SKM-1 treated with dmso at 0.1 percent for 144 hours (cell line): ENCODE measurements around the gene ATP2C2.
"Not testable (repeated sequence)": the region's sequence is repeated elsewhere in the genome, so short reads cannot be mapped to it uniquely, and the experiment has no call there.

Source experiments
- DNase-seq: peaks from one replicate; lab custom pipeline; 2025; ENCODE audit not compliant: unreplicated experiment; lab: John Stamatoyannopoulos, UW

The ATP2C2 gene

DNA sequence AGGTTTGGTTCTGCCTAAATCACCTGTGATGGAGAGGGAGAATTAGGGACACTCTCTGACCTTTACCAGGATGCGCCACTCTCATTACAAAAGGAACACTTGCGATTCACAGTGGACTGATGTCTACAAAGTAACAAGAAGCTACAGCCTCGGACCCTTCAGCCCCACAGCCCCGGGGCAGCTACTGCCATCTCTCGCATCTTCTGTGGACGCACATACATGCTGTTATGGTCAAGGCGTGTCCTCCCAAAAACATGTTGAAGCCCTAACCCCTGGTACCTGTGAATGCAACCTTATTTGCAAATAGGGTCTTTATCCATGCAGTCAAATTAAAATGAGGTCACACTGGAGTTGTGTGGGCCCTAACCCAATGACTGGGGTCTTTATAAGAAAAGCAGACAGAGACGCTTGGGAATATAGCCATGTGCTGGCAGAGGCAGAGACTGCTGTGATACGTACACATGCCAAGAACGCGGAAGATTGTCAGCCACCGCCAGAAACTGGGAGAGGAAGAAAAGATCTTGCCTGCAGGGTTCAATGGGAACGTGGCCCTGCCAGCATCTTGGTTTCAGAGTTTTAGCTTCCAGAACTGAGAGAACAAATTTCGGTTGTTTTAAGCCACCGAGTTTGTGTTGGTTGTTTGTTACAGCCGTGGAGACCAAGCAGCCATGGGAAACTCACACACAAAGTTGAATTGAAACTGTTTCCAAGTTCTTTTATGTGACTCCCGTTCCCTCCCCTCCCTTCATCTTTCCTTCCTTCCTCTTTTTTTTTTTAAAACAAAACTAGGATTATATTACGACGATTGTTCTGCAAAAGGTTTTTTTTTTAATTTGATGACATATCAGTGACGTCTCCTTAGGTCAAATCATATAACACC lies 23.1 kb downstream of the ATP2C2 start:
- no peak for DNase-seq

DNA sequence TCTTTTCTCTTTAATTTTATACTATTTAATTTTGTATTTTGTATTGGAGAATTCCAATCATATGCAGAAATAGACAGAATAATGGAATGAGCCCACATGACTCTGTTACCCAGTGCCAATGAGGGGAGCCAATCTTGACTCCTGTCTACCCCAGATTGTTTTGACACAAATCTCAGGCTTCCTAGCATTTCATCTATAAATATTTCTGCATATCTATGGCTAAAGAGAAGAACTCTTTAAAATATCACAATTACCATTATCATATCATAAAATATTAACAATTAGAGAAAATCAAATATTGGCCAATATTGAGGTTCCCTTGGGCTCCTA lies 23.7 kb downstream of the ATP2C2 start:
- no peak for DNase-seq

DNA sequence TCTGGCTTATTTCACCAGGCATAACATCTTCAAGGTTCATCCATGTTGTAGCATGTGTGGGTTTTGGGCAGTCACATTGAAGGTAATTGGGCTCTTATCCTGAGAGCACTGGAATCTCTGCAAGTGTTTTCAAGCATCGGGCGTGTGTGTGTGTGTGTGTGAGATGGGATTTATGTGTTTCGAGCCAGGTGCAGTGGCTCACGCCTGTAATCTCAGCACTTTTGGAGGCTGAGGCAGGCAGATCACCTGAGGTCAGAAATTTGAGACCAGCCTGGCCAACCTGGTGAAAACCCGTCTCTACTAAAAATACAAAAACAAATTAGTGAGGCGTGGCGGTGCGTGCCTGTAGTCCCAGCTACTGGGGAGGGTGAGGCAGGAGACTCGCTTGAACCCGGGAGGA lies 27.7 kb downstream of the ATP2C2 start:
- DNase-seq: not testable (repeated sequence)

DNA sequence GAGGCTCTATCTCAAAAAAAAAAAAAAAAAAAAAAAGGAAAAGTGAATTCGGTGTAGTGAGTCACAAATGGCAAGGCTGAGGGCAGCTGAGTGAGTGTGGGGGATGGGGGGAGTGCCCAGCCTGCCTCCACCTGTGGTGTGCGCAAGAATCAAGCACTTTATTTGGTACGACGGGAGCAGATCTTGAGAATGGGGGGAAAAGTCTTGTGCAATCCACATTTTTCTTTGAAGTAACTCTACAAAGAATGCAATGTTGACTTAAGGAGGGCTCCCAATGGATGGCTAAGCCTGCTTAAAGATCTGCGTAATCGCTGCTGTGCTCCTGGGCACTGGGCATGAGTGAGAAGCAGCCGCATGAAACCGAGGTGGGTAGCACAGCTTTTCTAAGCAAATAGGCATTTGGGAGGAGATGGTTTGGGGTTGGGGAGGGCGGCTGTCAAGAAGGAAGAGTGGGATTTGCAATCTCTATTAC lies 28.2 kb downstream of the ATP2C2 start:
- DNase-seq: no peak

DNA sequence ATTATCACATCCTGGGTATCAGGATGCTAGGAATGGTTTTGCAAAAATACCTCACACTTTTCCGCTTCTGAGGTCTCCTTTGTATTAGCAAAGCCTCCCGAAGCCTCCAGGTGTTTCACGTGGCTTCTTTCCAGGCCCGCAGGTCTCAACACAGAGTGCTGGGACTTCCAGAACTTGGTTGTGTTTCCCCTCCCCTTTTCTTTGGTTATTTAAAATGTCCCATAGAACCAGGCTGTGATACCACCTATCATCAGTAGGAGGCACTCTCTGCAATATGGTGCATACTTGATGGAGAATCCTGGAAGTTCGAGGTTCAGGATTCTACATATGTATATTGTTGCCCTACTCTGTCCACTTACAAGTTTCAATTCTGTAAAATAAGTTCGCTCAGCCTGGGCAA lies 28.8 kb downstream of the ATP2C2 start:
- no peak for DNase-seq

DNA sequence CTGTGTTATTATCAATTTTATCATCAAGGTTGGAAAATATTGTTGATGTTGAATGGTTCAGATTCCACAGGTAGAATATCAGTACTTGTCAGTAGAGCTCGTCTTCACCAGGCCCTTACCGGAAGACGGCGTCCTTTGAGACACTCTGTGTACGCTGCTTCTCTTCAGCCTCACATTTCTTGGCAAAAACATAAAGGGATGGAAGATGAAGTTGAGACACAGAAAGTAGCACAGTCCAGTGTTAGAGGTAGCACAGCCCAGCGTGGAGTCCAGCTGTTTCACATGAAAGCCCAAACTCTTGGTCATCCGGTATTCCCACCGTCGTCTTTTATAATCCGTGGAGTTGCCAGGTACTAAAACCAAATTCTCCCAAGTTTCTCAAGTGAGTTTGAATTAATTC lies 30.4 kb downstream of the ATP2C2 start:
- no peak for DNase-seq

DNA sequence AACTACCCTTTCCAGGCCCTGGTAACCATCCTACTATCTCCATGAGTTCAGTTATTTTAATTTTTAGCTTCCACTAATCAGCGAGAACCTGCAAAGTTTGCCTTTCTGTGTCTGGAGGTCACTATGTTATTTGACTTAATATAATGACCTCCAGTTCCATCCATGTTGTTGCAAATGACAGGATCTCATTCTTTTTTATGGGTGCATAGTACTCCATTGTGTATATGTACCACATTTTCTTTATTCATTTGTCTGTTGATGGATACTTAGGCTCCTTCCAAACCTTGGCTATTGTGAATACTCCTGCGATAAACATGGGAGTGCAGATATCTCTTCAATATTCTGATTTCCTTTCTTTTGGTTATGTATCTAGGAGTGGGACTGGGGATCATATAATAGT lies 31.6 kb downstream of the ATP2C2 start:
- DNase-seq: not testable (repeated sequence)

DNA sequence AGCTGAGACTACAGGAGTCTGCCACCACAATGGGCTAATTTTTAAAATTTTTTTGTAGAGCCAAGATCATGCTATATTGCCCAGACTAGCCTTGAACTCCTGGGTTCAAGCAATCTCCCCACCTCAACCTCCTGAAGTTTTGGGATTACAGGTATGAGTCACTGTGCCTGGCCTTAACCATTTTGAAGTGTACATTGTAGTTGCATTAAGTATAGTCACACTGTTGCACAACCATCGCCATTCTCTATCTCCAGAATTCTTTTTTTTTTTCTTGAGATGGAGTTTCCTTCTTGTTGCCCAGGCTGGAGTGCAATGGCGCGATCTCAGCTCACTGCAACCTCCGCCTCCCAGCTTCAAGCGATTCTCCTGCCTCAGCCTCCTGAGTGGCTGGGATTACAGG lies 35.1 kb downstream of the ATP2C2 start:
- not testable (repeated sequence) for DNase-seq

DNA sequence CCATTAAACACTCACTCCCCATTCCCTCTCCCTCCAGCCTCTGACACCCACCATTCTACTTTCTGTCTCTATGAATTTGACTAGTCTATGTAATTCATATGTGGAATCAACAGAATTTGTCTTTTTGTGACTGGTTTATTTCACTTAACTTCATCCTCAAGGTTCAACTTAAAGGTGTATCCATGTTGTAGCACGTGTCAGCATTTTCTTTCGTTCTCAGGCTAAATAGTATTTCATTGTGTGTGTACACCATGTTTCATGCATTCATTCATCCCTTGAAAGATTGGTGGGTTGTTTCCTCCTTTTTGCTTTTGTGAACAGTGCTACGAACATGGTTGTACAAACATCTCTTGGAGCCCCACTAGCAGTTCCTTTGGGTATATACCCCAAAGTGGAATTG lies 36.0 kb downstream of the ATP2C2 start:
- no peak for DNase-seq

DNA sequence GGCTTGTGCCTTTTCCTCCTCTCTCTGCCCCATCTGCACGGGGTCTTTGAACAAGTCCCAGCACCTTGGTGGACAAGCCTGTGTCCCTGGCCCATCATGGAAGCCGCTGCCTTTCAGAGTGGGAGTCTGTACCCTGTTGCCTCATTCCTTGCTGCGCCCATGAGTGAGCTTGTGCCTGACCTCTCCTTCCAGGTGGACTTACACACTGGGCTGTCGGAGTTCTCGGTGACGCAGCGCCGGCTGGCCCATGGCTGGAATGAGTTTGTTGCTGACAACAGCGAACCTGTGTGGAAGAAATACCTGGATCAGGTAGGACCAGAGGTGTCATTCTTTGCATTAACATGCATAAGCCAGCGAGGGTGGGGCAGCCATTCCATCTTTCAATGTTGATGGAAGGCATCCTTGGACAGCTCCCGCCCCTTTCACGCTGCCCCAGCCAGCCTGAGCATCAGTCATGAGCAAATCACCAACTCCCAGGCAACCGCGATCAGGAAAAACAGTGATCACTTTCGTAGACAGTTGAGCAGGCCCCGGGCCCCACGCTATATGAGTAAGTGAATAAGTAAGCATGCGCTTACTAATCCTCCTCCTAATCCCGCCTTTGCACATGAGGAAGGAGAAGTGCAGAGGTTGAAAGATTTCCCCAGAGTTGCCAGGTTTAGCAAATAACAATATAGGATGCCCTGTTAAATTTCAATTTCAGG lies 36.8 kb downstream of the ATP2C2 start:
- DNase-seq: no peak

DNA sequence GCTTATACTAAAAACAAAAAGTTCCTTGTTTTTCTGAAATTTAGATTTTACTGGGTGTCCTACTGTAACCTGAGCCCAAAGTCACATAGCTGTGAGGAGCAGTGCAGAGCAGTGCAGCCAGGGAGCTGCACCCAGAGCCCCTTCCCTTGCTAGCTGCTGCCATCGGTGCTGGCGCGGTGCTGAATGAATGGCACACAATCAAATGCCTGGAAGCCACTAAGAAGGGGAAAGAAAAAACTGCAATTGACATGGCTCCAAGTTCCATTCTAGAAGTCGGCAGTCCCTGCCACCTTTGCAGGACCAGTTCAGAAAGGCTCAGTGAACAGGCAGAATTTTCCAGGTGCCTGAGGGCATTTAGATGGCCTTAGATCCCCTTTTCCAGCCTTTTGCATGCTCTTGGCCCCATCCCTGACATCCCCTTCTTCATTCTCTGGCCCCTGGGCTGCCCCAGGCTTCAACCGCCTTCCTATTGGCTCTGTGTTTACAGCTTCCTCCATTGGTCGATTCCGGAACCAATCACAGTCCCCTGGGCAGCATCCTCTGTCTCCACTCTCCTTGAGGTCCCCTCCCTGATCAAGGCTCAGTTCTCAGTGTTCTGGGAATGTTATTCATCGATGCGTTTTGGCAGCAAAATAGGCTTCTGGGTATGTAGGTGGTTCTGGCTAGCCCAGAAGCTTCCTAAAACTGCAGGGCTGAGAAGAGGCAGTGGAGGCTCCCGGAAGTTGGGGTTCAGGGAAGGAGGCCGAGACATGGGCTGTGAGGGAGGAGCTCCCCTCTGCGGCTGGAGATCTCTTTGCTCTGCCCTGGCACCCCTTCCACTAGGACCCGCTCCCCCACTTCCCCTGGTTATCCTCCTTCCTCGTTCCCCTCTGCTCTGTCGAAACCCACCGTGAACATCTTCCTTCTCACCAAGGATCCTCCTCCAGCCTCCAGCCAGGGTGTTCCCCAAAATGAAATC lies 37.9 kb downstream of the ATP2C2 start:
- no peak for DNase-seq

DNA sequence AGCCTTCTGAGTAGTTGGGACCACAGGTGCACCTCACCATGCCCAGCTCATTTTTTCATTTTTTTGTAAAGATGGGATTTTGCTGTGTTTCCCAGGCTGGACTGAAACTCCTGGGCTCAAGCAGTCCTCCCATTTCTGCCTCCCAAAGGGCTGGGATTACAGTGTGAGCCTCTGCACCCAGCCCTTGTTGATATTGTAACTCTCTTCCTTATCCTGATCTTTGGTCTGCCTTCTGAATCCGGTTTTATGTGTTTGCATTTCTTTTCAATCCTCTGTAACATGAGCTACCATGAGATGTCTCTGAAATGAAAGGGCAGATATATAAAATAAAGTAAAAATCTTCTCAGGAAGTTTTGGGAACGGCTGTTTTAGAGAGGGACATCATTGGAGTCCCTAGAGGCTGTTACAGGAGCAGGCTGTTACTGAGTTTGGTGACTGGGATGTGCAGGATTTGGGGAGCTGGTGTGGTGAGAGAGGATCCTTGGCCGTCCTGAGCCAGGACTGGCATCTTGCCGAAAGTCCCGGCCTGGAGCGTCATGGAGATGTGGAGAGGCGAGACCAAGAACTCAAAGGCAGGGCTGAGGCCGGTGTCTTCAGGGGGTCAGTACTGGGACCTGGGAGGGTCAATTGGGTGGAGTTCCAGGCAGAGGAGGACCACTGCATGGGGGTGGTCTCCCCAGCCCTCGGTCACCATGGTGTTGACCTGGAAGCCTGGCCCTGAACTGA lies 39.4 kb downstream of the ATP2C2 start:
- DNase-seq: no peak

DNA sequence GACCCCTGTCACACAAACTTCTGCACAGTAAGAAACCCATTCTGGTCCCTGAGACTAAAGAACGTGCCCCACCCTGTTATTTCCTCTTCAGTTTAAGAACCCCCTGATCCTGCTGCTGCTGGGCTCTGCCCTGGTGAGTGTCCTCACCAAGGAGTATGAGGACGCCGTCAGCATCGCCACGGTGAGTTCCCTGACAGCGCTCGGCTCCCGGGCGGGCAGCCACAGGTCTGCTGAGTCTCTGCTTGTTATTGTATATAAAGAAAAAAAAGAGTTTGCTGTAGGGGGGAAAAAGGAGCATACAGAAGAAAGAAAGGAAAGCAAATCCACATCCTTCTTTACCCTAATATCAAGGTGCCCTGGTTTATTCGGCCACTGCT lies 40.0 kb downstream of the ATP2C2 start:
- no peak for DNase-seq

DNA sequence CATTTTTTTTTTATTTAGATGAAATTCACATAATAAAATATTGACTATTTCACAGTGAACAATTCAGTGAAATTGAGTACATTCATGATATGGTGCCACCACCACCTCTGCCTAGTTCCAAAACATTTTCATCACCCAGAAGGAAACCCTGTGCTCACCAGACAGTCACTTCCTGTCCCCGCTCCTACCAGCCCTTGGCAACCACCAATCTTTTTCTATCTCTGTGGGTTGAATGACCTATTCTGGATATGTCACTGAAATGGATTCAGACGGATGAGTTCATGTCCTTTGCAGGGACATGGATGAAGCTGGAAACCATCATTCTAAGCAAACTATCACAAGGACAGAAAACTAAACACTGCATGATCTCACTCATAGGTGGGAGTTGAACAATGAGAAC lies 40.5 kb downstream of the ATP2C2 start:
- DNase-seq: no peak

DNA sequence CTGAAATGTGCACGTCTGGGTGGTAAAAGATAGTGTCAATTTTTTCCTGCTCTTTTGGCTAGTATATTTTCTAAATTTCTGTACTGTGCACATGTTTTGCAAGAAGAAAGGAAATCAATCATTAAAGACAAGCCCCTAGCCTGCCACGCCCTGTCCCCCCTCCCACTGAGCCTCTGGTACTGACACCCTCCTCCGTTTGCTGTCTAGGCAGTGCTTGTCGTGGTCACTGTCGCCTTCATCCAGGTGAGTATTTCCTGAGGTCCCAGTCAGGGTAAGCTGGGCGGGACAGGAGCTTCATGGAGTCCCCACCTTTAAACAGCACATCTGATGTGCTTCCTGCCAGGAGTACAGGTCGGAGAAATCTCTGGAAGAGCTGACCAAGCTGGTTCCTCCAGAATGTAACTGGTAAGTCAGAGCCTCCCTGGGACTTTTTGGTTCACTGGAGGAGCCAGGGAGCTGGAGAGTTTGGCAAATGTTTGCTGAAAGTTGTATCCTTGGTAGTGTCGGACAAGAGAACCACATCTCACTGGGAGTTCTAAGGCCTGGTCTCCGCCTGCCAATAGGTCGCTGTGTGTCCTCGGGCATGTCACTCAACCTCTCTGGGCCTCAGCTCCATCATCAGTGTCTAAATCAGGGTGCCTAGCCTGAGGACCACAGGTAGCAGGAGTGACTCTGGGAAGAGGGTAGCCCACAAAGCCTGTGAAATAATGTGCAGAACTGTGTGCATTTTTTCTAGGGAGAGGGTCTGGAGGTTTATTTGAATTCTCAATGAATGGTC lies 42.2 kb downstream of the ATP2C2 start:
- DNase-seq: no peak

DNA sequence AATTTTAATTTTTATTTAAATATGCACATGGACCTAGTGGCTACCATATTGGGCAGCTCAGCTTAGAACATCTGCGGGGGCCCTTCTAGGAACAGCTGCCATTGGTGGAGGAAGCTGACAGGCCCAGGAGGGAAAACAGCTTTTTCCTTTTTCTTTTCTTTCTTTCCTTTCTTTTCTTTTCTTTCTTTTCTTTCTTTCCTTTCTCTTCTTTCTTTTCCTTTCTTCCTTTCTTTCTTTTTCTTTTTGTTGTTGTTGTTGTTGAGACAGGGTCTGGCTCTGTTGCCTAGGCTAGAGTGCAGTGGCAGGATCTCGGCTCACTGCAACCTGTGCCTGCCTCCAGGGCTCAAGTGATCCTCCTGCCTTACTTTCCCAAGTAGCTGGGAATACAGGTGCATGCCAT lies 43.4 kb downstream of the ATP2C2 start:
- no peak for DNase-seq

DNA sequence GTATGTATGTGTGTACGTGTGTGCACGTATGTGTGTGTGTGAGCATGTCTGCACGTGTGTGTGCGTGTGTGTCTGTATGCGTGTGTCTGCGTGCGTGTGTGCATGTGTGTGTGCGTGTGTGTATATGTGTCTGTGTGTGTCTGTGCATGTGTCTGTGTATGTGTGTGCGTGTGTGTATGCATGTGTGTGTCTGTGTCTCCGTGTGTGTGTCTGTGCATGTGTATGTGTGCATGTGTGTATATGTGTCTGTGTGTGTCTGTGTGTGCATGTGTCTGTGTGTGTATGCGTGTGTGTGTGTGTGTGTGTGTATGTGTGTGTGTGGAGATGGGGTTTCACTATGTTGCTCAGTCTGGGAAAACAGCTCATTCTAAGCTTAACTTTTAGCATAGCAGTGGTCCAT lies 43.9 kb downstream of the ATP2C2 start:
- no peak for DNase-seq

DNA sequence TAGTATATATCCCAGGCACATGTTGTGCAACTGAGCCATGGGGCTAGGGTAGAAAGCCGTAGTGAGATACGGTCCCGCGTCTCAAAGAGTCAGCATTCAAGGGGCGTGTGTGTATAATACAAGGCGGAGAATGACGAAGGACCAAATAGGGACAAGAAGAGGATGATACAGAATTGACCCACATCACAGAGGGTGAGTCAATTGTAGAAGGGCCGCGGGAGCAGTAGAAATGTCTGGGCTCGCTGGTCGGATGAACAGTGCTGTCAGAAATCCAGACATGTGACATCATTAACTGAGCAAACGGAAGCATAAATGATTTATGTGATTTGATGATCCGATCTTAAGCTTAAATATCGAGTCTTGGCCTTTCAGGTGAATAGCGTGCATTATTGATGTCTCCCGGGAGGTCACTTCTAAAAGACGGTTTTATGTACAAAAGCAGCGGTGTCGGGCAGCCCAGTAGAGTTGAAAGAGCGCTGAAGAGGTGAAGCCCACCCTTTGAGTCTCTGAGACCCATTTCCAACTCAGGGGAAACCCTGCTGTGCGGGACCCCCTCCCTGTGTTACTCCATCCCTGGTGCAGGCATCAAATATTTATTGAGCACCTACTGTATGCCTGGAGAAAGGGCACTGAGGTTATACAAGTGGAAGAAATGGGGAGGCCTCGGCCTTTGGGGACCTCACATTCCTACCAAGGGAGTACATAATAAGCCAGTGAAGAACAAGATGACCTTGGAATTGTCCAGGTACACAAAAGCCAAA lies 45.1 kb downstream of the ATP2C2 start:
- no peak for DNase-seq

DNA sequence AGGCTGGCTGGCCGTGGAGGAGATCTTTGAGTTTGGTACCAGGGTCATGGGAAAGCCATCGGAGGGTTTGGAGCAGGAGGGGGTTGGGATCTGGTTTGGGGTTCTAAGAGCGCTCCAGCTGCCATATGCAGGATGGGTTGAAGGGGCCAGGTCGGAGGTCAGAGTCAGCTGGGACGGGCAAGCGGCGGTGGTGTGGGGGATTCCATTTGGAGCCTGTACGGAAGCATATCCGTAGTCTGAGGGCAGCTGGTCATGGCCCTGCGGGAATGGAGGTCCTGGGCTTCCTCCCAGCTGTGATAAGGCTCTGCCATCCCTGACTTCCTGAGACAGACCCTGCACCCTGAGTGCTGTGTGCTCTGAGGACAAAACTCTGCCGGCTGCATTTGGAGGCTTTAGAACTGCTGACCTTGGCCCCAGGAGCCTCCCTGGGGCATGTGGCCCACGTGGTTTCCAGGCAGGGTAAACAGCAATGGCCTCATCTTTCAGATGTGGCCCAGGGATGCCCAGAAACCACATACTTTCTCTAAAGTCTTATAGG lies 46.5 kb downstream of the ATP2C2 start:
- no peak for DNase-seq
